Measurements from ENCODE around the gene HHIPL1. TPM values are rescaled to one million over a fixed set of nuclear protein-coding genes. Genes with fewer than 3 reads are reported as not detected.

HHIPL1 gene
- total RNA-seq, 1 experiment from 2014 or later = not detected

DNA sequence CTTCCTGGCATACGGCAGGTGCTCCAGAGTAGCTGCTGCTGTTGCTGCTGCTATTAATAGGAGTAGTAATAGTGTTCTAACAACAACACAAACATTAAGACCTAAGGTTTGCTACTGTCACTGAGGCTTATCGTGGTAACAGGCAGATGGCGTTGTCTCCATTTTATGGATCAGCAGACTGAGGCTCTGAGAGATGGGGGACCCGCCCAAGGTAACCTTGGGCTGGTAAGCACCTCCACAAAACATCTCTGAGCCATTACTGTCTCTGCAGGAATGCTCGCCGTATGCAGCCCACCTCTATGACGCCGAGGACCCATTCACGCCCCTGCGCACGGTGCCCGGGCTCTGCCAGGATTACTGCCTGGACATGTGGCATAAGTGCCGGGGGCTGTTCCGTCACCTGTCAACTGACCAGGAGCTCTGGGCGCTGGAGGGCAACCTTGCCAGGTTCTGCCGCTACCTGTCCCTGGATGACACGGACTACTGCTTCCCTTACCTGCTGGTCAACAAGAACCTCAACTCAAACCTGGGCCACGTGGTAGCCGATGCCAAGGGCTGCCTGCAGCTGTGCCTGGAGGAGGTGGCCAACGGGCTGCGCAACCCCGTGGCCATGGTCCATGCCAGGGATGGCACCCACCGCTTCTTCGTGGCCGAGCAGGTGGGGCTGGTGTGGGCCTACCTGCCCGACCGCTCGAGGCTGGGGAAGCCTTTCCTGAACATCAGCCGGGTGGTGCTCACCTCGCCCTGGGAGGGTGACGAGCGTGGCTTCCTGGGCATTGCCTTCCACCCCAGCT is 7.2 kb downstream of the HHIPL1 start:
- BruUV-seq (replicated peaks) = no TSS peak
- no peak for DNase-seq
- TF ChIP-seq CTCF (IDR thresholded peaks at IDR 0.05; ENCODE audit: unreplicated experiment) = no peak
- H3K27ac Mint-ChIP-seq (ENCODE audit: unreplicated experiment) = no peak overlapping the region
- H3K36me3 Mint-ChIP-seq (ENCODE audit: insufficient read depth, unreplicated experiment) = no peaks in the 10 kb centered on the region
- H3K4me1 Mint-ChIP-seq (ENCODE audit: low read depth, unreplicated experiment) = no peaks in the 10 kb centered on the region
- no peak overlapping the region for H3K4me3 Mint-ChIP-seq (ENCODE audit: low read depth, unreplicated experiment)
- no peaks in the 10 kb centered on the region for H3K9me3 Mint-ChIP-seq (ENCODE audit: low read depth, unreplicated experiment)
- CTCF ChIA-PET = interaction anchor here (0.6 kb wide), 1 partner anchor 118 kb away, joined by 3 read pairs; no protein-coding TSS in a partner anchor
- peaks cover 41% of the 10 kb centered on the region for H3K27me3 Mint-ChIP-seq (ENCODE audit: unreplicated experiment)
- intact Hi-C loops (cut with micrococcal nuclease; ENCODE audit: unreplicated experiment) = no loop called here

GRCh38 chr14:99654235-99654985 is 9.5 kb downstream of the HHIPL1 start:
- H3K4me1 Mint-ChIP-seq (ENCODE audit: low read depth, unreplicated experiment) = peaks cover 9% of the 10 kb centered on the region
- TF ChIP-seq CTCF (IDR thresholded peaks at IDR 0.05; ENCODE audit: unreplicated experiment) = no peak
- no TSS peak for BruUV-seq (replicated peaks)
- H3K9me3 Mint-ChIP-seq (ENCODE audit: low read depth, unreplicated experiment) = no peaks in the 10 kb centered on the region
- intact Hi-C loops (cut with micrococcal nuclease; ENCODE audit: unreplicated experiment) = no loop called here
- peaks cover 62% of the 10 kb centered on the region for H3K27me3 Mint-ChIP-seq (ENCODE audit: unreplicated experiment)
- H3K4me3 Mint-ChIP-seq (ENCODE audit: low read depth, unreplicated experiment) = no peak overlapping the region
- H3K36me3 Mint-ChIP-seq (ENCODE audit: insufficient read depth, unreplicated experiment) = no peaks in the 10 kb centered on the region
- no peak overlapping the region for H3K27ac Mint-ChIP-seq (ENCODE audit: unreplicated experiment)
- CTCF ChIA-PET = interaction anchor here (0.7 to 1.3 kb wide), 4 partner anchors 28 to 634 kb away, joined by 3 to 6 read pairs (median 4); no protein-coding TSS in a partner anchor
- peak; percentile 52 for DNase-seq

GRCh38 chr14:99655521-99655920 is 10.6 kb downstream of the HHIPL1 start:
- Mint-ChIP-seq H3K9me3 (ENCODE audit: low read depth, unreplicated experiment) (no peaks in the 10 kb centered on the region), H3K4me3 (ENCODE audit: low read depth, unreplicated experiment) (no peak overlapping the region), H3K27me3 (ENCODE audit: unreplicated experiment) (peaks cover 69% of the 10 kb centered on the region), H3K27ac (ENCODE audit: unreplicated experiment) (no peak overlapping the region), H3K36me3 (ENCODE audit: insufficient read depth, unreplicated experiment) (no peaks in the 10 kb centered on the region), H3K4me1 (ENCODE audit: low read depth, unreplicated experiment) (peaks cover 9% of the 10 kb centered on the region)
- intact Hi-C loops (cut with micrococcal nuclease; ENCODE audit: unreplicated experiment) = no loop called here
- CTCF ChIA-PET = no interaction called here
- DNase-seq = no peak
- no peak for TF ChIP-seq CTCF (IDR thresholded peaks at IDR 0.05; ENCODE audit: unreplicated experiment)
- BruUV-seq (replicated peaks) = no TSS peak

DNA sequence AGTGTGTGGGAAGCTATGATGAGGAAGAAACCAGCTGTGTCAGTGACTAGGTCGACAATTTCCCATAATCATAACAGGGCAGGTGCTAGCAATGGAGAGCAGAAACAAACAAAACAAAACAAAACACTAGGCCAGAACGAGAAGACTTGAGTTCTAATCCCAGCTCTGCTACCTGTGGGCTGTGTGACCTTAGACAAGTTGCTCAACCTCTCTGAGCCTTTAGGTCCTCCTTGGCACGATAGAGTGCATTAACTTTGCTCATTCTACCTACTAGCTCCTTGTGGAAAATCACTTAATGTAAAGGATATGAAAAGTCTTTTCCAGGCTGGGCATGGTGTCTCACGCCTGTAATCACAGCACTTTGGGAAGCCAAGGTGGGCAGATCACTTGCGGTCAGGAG is 11.2 kb downstream of the HHIPL1 start:
- CTCF ChIA-PET = no interaction called here
- peaks cover 9% of the 10 kb centered on the region for H3K4me1 Mint-ChIP-seq (ENCODE audit: low read depth, unreplicated experiment)
- no peak overlapping the region for H3K4me3 Mint-ChIP-seq (ENCODE audit: low read depth, unreplicated experiment)
- TF ChIP-seq CTCF (IDR thresholded peaks at IDR 0.05; ENCODE audit: unreplicated experiment) = no peak
- intact Hi-C loops (cut with micrococcal nuclease; ENCODE audit: unreplicated experiment) = no loop called here
- DNase-seq = no peak
- H3K36me3 Mint-ChIP-seq (ENCODE audit: insufficient read depth, unreplicated experiment) = no peaks in the 10 kb centered on the region
- no peak overlapping the region for H3K27ac Mint-ChIP-seq (ENCODE audit: unreplicated experiment)
- peaks cover 69% of the 10 kb centered on the region for H3K27me3 Mint-ChIP-seq (ENCODE audit: unreplicated experiment)
- BruUV-seq (replicated peaks) = no TSS peak
- H3K9me3 Mint-ChIP-seq (ENCODE audit: low read depth, unreplicated experiment) = no peaks in the 10 kb centered on the region
